ENCODE measurements around the gene TMEM138. TPM values are rescaled to one million over a fixed set of nuclear protein-coding genes. Genes with fewer than 3 reads are reported as not detected.

The TMEM138 gene
- total RNA-seq, 1 donor = 59.2 TPM

DNA sequence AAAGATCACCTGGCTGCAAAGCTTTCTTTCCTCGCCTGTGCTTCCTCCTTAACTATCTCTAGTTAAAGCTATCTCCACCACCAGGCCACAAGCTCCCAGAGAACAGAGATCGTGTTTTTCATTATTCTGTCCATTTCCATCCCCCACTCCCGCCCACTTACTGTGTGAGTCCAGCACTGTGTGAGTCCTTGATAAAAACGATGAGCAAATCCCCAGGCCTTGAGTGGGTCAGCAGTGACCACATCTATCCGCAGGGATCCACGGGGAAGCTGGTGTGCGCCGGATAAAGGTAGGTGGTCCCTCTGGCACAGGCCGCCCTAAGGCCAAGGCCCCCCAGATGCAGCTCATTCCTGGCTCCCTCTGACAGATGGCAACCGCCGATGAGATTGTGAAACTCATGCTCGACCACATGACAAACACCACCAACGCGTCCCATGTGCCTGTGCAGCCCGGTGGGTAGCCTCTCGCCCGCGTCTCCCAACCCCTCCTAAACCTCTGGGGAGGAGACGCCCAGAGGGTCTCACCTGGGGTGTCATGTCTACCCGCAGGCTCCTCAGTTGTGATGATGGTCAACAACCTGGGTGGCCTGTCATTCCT, 19.9 kb upstream of the TMEM138 start:
- no peak for DNase-seq (ENCODE audit: low read depth)
- no peak overlapping the region for H3K4me3 ChIP-seq (ENCODE audit: low read depth, low read length)
- TF ChIP-seq, protein P1, sequence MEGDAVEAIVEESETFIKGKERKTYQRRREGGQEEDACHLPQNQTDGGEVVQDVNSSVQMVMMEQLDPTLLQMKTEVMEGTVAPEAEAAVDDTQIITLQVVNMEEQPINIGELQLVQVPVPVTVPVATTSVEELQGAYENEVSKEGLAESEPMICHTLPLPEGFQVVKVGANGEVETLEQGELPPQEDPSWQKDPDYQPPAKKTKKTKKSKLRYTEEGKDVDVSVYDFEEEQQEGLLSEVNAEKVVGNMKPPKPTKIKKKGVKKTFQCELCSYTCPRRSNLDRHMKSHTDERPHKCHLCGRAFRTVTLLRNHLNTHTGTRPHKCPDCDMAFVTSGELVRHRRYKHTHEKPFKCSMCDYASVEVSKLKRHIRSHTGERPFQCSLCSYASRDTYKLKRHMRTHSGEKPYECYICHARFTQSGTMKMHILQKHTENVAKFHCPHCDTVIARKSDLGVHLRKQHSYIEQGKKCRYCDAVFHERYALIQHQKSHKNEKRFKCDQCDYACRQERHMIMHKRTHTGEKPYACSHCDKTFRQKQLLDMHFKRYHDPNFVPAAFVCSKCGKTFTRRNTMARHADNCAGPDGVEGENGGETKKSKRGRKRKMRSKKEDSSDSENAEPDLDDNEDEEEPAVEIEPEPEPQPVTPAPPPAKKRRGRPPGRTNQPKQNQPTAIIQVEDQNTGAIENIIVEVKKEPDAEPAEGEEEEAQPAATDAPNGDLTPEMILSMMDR (IDR thresholded peaks at IDR 0.05; ENCODE audit: insufficient read depth, low read depth, low read length) = no peak

DNA sequence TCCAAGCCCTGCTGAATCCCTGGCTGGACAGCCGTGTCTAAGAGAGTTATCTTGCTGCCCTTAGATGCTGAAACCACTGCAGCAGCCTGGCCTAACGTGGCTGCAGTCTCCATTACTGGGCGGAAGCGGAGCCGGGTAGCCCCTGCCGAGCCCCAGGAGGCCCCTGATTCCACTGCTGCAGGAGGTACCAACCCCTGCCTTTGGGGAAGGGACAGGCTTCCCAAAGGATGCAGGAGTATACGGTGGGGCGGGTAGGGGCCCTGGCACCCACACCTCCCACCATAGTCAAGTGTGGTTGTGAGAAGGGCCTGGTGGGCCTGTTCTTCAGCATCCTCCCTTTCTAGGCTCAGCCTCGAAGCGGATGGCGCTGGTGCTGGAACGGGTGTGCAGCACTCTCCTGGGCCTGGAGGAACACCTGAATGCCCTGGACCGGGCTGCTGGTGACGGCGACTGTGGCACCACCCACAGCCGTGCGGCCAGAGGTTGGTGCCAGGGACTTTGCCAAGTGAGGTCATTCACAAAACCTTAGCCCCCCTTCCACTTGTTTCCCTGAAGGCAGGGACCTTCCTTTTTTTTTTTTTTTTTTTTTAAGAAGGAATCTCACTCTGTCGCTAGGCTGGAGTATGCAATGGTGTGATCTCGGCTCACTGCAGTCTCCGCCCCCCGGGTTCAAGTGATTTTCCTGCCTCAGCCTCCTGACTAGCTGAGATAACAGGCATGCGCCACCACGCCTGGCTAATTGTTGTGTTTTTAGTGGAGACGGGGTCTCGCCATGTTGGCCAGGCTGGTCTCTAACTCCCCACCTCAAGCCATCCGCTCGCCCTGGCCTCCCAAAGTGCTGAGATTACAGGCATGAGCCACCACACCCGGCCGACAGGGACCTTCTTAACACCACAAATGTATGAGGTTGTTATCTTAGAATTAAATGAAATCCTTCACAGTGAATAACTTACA, 18.1 kb upstream of the TMEM138 start:
- no peak overlapping the region for H3K4me3 ChIP-seq (ENCODE audit: low read depth, low read length)
- TF ChIP-seq, protein P1 (IDR thresholded peaks at IDR 0.05; ENCODE audit: insufficient read depth, low read depth, low read length) = no peak
- no peak for DNase-seq (ENCODE audit: low read depth)

DNA sequence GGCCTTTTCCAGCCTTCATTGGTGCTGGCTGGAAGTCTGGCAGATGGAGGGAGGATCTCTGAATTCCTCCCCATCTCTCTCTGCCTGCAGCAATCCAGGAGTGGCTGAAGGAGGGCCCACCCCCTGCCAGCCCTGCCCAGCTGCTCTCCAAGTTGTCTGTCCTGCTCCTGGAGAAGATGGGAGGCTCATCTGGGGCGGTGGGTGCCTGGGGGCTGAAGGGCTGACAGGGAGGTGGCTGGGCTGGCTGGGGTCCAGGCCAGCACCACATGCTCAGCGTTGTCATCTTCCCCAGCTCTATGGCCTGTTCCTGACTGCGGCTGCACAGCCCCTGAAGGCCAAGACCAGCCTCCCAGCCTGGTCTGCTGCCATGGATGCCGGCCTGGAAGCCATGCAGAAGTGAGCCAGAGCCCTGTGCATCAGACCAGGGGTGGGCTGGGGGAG, 17.0 kb upstream of the TMEM138 start:
- DNase-seq (ENCODE audit: low read depth) = peak; percentile 25
- TF ChIP-seq, protein P1 (IDR thresholded peaks at IDR 0.05; ENCODE audit: insufficient read depth, low read depth, low read length) = no peak
- no peak overlapping the region for H3K4me3 ChIP-seq (ENCODE audit: low read depth, low read length)

DNA sequence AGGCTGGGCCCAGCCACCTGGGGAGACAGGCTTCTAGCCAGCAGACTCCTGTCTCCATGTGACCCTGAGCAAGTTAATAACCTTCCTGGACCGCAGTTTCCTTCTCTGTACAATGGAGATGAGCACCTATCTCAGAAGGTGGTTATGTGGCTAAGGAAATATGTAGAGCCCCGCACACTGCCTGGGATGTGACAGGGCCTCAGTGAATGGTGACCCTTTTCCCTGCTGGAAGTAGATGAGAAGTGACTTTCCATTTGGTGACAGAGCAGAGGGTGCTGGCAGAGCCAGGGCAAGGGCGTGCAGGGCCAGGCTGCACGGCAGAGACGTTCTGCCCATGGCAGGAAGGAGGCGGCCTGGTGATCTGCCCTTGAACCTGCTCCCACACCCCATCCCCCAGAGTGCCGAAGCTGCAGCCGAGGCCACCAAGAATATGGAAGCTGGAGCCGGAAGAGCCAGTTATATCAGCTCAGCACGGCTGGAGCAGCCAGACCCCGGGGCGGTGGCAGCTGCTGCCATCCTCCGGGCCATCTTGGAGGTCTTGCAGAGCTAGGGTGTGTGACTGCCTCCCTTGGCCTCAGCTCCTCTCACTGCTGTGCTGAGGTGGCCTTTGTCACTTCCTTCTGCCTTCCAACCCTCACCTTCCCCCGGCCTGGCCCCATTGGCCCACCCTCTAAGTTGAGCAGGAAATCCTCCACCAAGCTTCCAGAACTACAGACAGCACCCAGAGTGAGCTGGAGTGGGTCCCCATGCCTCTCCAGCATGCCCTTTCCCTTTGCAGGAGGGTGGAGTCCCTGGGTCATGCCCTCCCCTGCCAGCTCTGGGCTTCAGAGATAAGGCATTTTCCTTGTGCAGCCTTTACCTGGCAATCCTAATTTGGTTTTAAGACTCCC, 16.0 kb upstream of the TMEM138 start:
- DNase-seq (ENCODE audit: low read depth) = no peak
- TF ChIP-seq, protein P1 (IDR thresholded peaks at IDR 0.05; ENCODE audit: insufficient read depth, low read depth, low read length) = no peak
- H3K4me3 ChIP-seq (ENCODE audit: low read depth, low read length) = no peak overlapping the region

GRCh38 chr11:61347916-61348461, 14.2 kb upstream of the TMEM138 start:
- DNase-seq (ENCODE audit: low read depth) = peak; percentile 81
- no peak overlapping the region for H3K4me3 ChIP-seq (ENCODE audit: low read depth, low read length)
- TF ChIP-seq, protein P1 (IDR thresholded peaks at IDR 0.05; ENCODE audit: insufficient read depth, low read depth, low read length) = no peak

- no peak overlapping the region for H3K4me3 ChIP-seq (ENCODE audit: low read depth, low read length)
- no peak for DNase-seq (ENCODE audit: low read depth)
- TF ChIP-seq, protein P1 (IDR thresholded peaks at IDR 0.05; ENCODE audit: insufficient read depth, low read depth, low read length) = no peak
Measured at GRCh38 chr11:61349189-61349751, 12.9 kb upstream of the TMEM138 start.
